NCI-H526 treated with DMSO at 0.1 percent for 48 hours (cell line): ENCODE results near the gene COQ6.
"Not testable (repeated sequence)": the region's sequence is repeated elsewhere in the genome, so short reads cannot be mapped to it uniquely, and the experiment has no call there.

ENCODE experiments used
- DNase-seq: peaks from one replicate; lab custom pipeline; 2025; lab: John Stamatoyannopoulos, UW

COQ6 gene

GRCh38 chr14:73988065-73988464, 38.0 kb downstream of the COQ6 start:
- no peak for DNase-seq

DNA sequence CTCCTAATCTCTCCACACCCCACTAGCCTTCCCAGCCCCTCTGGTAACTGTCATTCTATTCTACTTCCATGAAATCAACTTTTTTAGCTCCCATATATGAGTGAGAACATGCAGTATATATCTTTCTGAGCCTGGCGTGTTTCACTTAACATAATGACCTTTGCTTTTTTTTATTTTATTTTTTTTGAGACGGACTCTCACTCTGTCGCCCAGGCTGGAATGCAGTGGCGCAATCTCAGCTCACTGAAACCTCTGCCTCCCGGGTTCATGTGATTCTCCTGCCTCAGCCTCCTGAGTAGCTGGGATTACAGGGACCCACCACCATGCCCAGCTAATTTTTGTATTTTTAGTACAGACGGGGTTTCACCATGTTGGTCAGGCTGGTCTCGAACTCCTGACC, 38.6 kb downstream of the COQ6 start:
- DNase-seq, result not testable (repeated sequence)

- DNase-seq, result no peak
Measured at GRCh38 chr14:73991092-73991491, 41.0 kb downstream of the COQ6 start.

DNA sequence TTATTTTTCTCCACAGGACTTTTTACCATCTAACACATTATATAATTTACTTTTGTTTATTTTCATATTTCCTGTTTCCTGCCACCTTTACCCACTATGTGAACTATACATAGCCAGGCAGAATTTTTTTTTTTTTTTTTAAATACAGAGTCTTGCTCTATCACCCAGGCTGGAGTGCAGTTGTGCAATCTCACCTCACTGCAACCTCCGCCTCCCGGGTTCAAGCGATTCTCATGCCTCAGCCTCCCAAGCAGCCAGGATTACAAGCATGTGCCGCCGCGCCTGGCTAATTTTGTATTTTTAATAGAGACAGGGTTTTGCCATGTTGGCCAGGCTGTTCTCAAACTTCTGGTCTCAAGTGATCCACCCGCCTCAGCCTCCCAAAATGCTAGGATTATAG, 44.8 kb downstream of the COQ6 start:
- not testable (repeated sequence) for DNase-seq

DNA sequence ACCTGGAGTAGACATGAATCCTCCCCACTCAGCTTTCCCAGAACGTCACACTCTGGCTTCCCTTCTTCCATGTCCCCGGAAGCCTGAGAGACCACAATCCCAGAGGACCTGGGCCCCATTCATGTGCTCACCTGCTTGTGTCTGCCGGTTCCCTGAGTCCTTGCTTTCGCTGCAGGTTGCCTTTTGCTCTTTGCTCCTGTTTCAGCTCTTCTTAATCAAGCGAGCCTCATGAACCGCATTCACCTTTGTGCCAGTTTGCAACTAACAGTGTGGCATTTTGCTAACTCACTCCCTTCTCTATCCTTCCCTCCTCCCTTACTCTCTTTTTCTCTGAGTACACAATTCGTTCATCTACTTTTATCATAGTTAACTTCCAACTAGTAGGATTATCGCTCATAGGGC, 45.9 kb downstream of the COQ6 start:
- no peak for DNase-seq

DNA sequence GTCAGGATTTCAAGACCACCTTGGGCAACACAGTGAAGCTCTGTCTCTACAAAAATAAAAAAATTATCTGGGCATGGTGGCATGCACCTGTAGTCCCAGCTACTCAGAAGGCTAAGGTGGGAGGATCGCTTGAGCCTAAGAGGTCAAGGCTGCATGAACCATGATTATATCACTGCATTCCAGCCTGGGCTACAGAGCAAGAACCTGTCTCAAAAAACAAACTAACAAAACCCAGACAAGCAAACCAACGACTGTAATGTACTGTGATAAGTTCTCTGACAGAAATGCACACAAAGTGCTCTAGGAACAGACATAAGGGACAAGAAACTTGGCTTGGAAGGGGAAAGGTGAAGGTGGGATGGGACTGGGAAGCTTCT, 46.6 kb downstream of the COQ6 start:
- DNase-seq, result no peak

DNA sequence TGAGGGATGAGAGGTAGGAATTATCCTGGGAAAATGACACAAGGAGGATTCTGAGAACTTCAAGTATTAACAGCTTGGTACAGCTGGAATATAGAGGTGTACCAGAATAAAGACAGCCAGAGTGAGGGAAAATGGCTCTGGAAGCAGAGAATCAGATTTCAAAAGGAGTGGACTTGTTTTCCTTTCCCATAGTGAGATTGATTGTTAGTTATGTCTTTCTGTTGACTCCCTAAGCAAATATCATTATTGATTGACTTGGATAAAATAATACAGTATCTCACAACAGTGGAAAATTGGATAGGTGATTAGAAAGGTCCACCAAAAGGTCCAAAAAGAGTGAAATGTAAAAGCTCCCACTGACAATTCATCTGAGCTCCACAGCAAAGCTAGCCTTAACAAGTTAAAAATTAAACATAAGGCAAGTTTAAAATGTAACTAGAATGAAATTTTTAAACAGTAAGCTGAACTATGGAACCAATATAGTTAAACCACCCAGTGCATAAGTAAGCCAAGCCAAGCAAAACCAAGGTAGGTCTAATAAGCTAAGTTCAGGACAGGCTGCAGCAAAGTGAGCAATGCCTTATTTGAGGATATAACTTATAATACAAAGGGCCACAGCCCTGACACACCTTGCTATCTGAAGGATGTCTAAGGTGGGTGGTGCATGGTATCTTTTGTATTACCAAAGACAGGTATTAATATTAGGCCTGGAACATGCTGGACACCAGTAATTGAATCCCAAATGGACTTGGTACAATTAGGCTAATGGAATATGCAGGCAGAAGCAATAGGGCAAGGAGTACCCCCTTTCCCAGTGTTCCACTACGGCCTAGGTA, 47.2 kb downstream of the COQ6 start:
- no peak for DNase-seq

DNA sequence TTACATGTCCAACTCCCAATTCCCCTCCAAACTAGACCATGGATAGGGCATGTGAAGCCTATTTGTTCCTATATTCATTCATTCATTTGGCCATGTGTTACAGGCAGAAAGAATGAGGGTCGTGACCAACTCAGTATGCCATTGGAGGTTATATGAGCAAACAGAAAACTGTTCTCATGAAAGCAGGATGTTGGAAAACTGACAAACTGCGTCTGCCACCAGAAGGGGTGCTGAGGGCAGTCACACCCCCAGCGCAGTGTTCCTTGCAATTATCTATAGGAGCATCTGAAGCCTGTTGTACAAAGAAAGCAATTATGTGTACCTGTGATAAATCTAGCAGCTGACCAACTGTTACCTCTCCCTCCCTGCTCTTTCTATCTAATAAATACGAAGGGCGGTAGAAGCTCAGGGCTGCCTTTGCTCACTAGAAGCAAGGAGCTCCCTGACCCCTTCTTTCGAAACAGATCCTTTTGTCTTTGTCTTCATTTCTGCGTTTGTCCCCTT, 47.9 kb downstream of the COQ6 start:
- DNase-seq, result no peak

DNA sequence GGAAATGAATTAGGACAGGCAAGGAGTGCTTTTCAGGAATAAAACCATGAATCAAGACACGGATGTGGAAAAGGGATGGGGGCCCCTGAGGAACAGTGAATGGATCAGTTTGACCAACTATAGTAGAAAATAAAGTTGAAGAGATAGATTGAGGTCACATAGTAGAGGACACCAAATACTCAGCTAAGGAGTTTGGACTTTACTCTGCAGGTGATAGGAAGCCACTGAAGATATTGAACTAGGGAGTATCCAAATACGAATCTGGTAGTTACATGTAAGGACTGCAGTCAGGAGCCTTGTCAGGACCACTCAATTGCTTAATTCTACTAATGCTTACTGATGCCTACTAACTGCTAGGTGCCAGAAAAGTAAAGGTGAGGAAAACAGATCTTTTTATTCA, 48.6 kb downstream of the COQ6 start:
- DNase-seq, result no peak

DNA sequence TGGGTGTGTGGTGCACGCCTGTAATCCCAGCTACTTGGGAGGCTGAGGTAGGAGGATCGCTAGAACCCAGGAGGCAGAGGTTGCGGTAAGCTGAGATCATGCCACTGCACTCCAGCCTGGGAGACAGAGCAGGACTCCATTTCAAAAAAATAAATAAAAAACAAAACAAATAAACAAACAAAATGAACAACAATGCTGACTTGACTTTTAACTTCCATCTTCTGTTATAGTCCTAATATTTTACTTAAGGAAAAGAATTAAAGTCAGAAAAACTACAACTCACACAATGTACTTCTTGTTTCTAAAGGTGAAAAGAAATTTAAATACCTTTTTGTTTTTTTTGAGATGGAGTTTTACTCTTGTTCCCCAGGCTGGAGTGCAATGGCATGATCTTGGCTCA, 55.6 kb downstream of the COQ6 start:
- DNase-seq, result not testable (repeated sequence)

DNA sequence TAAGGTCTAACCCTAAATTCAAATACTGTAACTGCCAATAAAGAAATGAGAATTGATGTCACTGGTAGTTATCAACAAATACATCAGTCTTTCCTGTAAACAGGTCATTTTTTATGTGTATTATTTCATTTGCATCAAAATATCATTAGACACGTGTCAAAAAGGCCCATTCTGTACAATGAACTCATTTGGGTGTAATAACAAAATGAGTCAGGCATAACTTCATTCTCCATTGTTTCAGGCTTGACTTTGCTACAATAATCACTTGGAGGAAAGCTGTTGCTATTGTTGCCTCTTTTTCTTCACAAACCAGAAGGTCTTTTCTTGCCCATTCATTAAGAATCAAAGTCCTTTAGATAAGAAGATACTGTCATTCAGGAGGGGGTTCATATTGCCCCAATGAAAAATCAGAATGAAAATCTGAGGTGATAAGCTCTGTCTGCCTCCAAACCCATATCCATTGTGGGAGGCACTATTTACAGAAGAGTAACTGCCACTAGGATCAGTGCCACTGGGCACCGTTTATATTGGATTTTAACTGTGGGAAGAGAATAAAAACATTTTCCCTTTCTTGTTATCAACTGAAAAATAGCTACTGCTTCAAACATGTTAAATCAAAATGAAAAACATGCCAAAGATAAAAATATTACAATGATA, 58.9 kb downstream of the COQ6 start:
- no peak for DNase-seq
